Ascending aorta (tissue), 2 donors: Measurements from ENCODE around the gene FNDC1. TPM values are rescaled to one million over a fixed set of nuclear protein-coding genes. Genes with fewer than 3 reads are reported as not detected.
A peak's percentile ranks its signal among the peaks of the same experiment; 100 is the strongest.
"Not testable (repeated sequence)": the region's sequence is repeated elsewhere in the genome, so short reads cannot be mapped to it uniquely, and the experiment has no call there.

Experiments used
- DNase-seq, 2 donors: peaks; one replicate each; pipeline ENCODE4 v3.0.0-alpha.2; 2019; ENCODE audit warnings: low spot score in 2 of 2
- H3K27ac ChIP-seq, 2 donors: fragments of 200-600 bp; sonication (generic); one replicate each; pipeline ENCODE4 v1.5.1; 2016 to 2017; ENCODE audit warnings: mild to moderate bottlenecking in 1 of 2
- H3K27me3 ChIP-seq: fragments of 200-600 bp; sonication (generic); one replicate; pipeline ENCODE4 v1.5.1; 2017
- H3K36me3 ChIP-seq, 2 donors: fragments of 200-600 bp; sonication (generic); one replicate each; pipeline ENCODE4 v1.5.1; 2016
- H3K4me1 ChIP-seq, 2 donors: fragments of 200-600 bp; sonication (generic); one replicate each; pipeline ENCODE4 v1.5.1; 2016 to 2017; ENCODE audit warnings: mild to moderate bottlenecking in 1 of 2
- H3K4me3 ChIP-seq, 2 donors: fragments of 200-600 bp; sonication (generic); one replicate each; pipeline ENCODE4 v1.5.1; 2016 to 2017; ENCODE audit warnings: mild to moderate bottlenecking in 1 of 2
- H3K9me3 ChIP-seq, 2 donors: fragments of 200-600 bp; sonication (generic); one replicate each; pipeline ENCODE4 v1.5.1; 2016
- intact Hi-C: fragments of 100-400 bp; cut with DNase I; formaldehyde crosslinking; loops from one replicate; pipeline ENCODE4 v1.15.1; 2023
- total RNA-seq: library from RNA; depleted of rRNA; stranded (reverse); fragments of >200 nt; gene quantifications from one replicate; pipeline ENCODE4 v1.1.0, GENCODE V29; 2016
- TF ChIP-seq, protein P1 (sequence below), 3 experiments: fragments of 200-600 bp in 2 of 3; fragments of 450-650 bp in 1 of 3; sonication (generic) in 2 of 3; IDR thresholded peaks; one replicate each; pipeline ENCODE4 v1.5.1; 2016 to 2019; ENCODE audit warnings: antibody characterized with exemption in 3 of 3, mild to moderate bottlenecking in 1 of 3, moderate library complexity in 1 of 3

FNDC1 gene
- 0.11 TPM for total RNA-seq

GRCh38 chr6:159169193-159169555 lies at the start of gene FNDC1:
FNDC1 (plus strand) TSS chr6:159169400; CDS start chr6:159169597, 197 bp downstream.
- intact Hi-C loops, result no loop called here
- no peaks in the 10 kb centered on the region for H3K9me3 ChIP-seq
- peak in 1 of 2 donors; percentile 66 for DNase-seq
- H3K27me3 ChIP-seq, result no peaks in the 10 kb centered on the region
- peak within 1 kb of the TSS; percentile 23 to 57 for H3K27ac ChIP-seq
- H3K4me1 ChIP-seq, result peaks cover 0 to 12% of the 10 kb centered on the region in 2 donors
- H3K36me3 ChIP-seq, result no peaks in the 10 kb centered on the region
- peak within 1 kb of the TSS; percentile 51 to 64 for H3K4me3 ChIP-seq
- TF ChIP-seq, protein P1, sequence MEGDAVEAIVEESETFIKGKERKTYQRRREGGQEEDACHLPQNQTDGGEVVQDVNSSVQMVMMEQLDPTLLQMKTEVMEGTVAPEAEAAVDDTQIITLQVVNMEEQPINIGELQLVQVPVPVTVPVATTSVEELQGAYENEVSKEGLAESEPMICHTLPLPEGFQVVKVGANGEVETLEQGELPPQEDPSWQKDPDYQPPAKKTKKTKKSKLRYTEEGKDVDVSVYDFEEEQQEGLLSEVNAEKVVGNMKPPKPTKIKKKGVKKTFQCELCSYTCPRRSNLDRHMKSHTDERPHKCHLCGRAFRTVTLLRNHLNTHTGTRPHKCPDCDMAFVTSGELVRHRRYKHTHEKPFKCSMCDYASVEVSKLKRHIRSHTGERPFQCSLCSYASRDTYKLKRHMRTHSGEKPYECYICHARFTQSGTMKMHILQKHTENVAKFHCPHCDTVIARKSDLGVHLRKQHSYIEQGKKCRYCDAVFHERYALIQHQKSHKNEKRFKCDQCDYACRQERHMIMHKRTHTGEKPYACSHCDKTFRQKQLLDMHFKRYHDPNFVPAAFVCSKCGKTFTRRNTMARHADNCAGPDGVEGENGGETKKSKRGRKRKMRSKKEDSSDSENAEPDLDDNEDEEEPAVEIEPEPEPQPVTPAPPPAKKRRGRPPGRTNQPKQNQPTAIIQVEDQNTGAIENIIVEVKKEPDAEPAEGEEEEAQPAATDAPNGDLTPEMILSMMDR (IDR thresholded peaks at IDR 0.05), result peak in 1 of 3 experiments; percentile 49

GRCh38 chr6:159119791-159120190 lies 49.4 kb upstream of the FNDC1 start:
- H3K4me3 ChIP-seq, result no peak overlapping the region
- intact Hi-C loops, result no loop called here
- H3K27me3 ChIP-seq, result no peaks in the 10 kb centered on the region
- no peak overlapping the region for H3K27ac ChIP-seq
- H3K36me3 ChIP-seq, result no peaks in the 10 kb centered on the region
- no peak for DNase-seq
- H3K4me1 ChIP-seq, result no peaks in the 10 kb centered on the region
- no peaks in the 10 kb centered on the region for H3K9me3 ChIP-seq
- TF ChIP-seq, protein P1 (IDR thresholded peaks at IDR 0.05), result no peak

DNA sequence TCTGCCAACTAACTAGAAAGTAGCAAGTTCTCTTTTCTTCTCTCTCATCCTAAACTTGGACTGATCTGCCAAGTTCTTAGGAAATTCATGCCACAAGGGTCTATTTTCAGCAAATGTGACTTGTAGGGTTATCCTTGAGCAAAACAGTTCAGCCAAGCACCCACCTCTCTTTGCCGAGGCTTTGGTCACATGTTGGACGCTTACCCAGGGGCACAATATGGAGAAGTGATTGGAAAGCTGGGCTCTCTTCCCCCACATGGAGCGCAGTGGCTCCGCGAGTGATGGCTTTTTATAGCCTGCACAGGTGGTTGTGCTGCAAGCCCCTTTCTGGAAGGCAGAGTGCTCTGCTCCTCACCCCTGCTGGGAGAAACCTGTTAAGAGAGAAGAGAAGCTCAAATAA lies 47.7 kb upstream of the FNDC1 start:
- DNase-seq, result no peak
- TF ChIP-seq, protein P1 (IDR thresholded peaks at IDR 0.05), result no peak
- H3K27ac ChIP-seq, result no peak overlapping the region

DNA sequence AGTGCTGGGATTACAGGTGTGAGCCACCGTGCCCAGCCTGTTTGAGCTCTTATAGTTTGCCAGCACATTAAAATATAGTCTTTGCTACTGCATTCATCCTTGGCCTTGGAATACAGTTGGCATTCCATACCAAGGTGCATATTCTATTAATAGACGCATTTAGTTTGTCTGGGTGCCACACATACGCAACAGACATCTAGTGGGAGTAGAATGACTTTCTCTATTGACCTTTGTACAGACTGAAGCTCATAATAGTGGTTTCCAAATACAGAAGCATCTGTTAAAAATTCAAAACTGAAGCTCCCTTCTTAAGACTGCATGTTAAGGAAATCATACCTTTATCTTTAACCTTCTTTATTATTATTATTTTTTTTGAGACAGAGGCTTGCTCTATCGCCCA lies 46.7 kb upstream of the FNDC1 start:
- no peak for DNase-seq
- TF ChIP-seq, protein P1 (IDR thresholded peaks at IDR 0.05), result no peak
- intact Hi-C loops, result no loop called here
- Histone ChIP-seq H3K36me3 (no peaks in the 10 kb centered on the region), H3K27me3 (no peaks in the 10 kb centered on the region), H3K4me3 (no peak overlapping the region), H3K27ac (no peak overlapping the region), H3K4me1 (no peaks in the 10 kb centered on the region), H3K9me3 (no peaks in the 10 kb centered on the region)

More for the DNA sequence above, 47.7 kb upstream of the FNDC1 start:
- intact Hi-C loops, result no loop called here
- Histone ChIP-seq H3K36me3 (no peaks in the 10 kb centered on the region), H3K4me1 (no peaks in the 10 kb centered on the region), H3K4me3 (no peak overlapping the region), H3K27me3 (no peaks in the 10 kb centered on the region), H3K9me3 (no peaks in the 10 kb centered on the region)

DNA sequence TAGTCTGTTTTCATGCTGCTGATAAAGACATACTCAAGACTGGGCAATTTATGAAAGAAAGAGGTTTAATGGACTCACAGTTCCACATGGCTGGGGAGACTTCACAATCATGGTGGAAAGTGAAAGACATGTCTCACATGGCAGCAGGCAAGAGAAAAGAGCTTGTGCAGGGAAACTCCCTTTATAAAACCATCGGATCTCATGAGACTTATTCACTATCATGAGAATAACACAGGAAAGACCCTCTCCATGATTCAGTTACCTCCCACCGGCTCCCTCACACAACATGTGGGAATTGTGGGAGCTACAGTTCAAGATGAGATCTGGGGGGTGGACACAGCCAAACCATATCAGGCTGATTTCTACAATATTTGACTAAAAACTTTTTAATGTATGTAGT lies 45.4 kb upstream of the FNDC1 start:
- H3K4me1 ChIP-seq, H3K4me3 ChIP-seq, DNase-seq, intact Hi-C loops, H3K27ac ChIP-seq, H3K9me3 ChIP-seq, H3K36me3 ChIP-seq, H3K27me3 ChIP-seq: not testable (repeated sequence)

- no peak for DNase-seq
- Histone ChIP-seq H3K36me3 (no peaks in the 10 kb centered on the region), H3K9me3 (no peaks in the 10 kb centered on the region), H3K4me3 (no peak overlapping the region), H3K4me1 (no peaks in the 10 kb centered on the region), H3K27me3 (no peaks in the 10 kb centered on the region), H3K27ac (no peak overlapping the region)
- intact Hi-C loops, result no loop called here
- TF ChIP-seq, protein P1 (IDR thresholded peaks at IDR 0.05), result no peak
Measured at GRCh38 chr6:159125014-159125609, 44.1 kb upstream of the FNDC1 start.
